Subcutaneous adipose tissue (tissue), 4 donors: ENCODE data around the gene ATP5PB. TPM values are rescaled to one million over a fixed set of nuclear protein-coding genes. Genes with fewer than 3 reads are reported as not detected.

Experiments used
- CTCF ChIP-seq: fragments of 450-650 bp; IDR thresholded peaks from one replicate; pipeline ENCODE4 v1.5.1; 2016; ENCODE audit warnings: low read depth, mild to moderate bottlenecking, control low read depth, antibody characterized with exemption, moderate library complexity
- total RNA-seq, 4 donors: library from RNA; depleted of rRNA; stranded (reverse); fragments of >200 nt; gene quantifications; one replicate each; pipeline ENCODE4 v1.1.0, GENCODE V29; 2016

Gene ATP5PB
- total RNA-seq, 4 donors from 2014 or later = 114 to 272 (median 152) TPM

GRCh38 chr1:111475701-111476100 is 26.4 kb downstream of the ATP5PB start:
- no peak for TF ChIP-seq CTCF

GRCh38 chr1:111476214-111476613 is 26.9 kb downstream of the ATP5PB start:
- TF ChIP-seq CTCF = no peak

- no peak for TF ChIP-seq CTCF
Measured at GRCh38 chr1:111476761-111477309, 27.6 kb downstream of the ATP5PB start.

GRCh38 chr1:111480674-111481073 is 31.4 kb downstream of the ATP5PB start:
- no peak for TF ChIP-seq CTCF

GRCh38 chr1:111481387-111482221 is 32.3 kb downstream of the ATP5PB start:
- no peak for TF ChIP-seq CTCF

GRCh38 chr1:111483166-111483565 is 33.9 kb downstream of the ATP5PB start:
- no peak for TF ChIP-seq CTCF

- TF ChIP-seq CTCF = no peak
Measured at GRCh38 chr1:111483876-111484275, 34.6 kb downstream of the ATP5PB start.
